Limb (tissue), 2 donors: Measurements from ENCODE around the gene DNAJA3.

Source experiments
- DNase-seq, 2 donors: peaks; one replicate each; pipeline ENCODE4 v3.0.0-alpha.2; 2016; ENCODE audit errors: extremely low spot score in 2 of 2

DNAJA3 gene

GRCh38 chr16:4425378-4426020 lies at the start of gene DNAJA3:
TSS of gene DNAJA3 (plus strand) at chr16:4425868. CDS start at chr16:4425882, 14 bp downstream.
- DNase-seq = peak; percentile 95 to 97

GRCh38 chr16:4376126-4376892 lies 49.4 kb upstream of the DNAJA3 start:
- peak in 1 of 2 donors; percentile 72 for DNase-seq

- peak in 1 of 2 donors; percentile 46 for DNase-seq
These were observed 48.6 kb upstream of the DNAJA3 start for GRCh38 chr16:4376893-4377572.

- no peak for DNase-seq
These were observed 48.0 kb upstream of the DNAJA3 start for GRCh38 chr16:4377573-4378154.

GRCh38 chr16:4378161-4378666 lies 47.5 kb upstream of the DNAJA3 start:
- DNase-seq = no peak

GRCh38 chr16:4378999-4379690 lies 46.5 kb upstream of the DNAJA3 start:
- DNase-seq = no peak

- DNase-seq = peak in 1 of 2 donors; percentile 68
These were observed 45.3 kb upstream of the DNAJA3 start for GRCh38 chr16:4380119-4381063.

GRCh38 chr16:4381072-4381934 lies 44.4 kb upstream of the DNAJA3 start:
- DNase-seq = no peak

DNA sequence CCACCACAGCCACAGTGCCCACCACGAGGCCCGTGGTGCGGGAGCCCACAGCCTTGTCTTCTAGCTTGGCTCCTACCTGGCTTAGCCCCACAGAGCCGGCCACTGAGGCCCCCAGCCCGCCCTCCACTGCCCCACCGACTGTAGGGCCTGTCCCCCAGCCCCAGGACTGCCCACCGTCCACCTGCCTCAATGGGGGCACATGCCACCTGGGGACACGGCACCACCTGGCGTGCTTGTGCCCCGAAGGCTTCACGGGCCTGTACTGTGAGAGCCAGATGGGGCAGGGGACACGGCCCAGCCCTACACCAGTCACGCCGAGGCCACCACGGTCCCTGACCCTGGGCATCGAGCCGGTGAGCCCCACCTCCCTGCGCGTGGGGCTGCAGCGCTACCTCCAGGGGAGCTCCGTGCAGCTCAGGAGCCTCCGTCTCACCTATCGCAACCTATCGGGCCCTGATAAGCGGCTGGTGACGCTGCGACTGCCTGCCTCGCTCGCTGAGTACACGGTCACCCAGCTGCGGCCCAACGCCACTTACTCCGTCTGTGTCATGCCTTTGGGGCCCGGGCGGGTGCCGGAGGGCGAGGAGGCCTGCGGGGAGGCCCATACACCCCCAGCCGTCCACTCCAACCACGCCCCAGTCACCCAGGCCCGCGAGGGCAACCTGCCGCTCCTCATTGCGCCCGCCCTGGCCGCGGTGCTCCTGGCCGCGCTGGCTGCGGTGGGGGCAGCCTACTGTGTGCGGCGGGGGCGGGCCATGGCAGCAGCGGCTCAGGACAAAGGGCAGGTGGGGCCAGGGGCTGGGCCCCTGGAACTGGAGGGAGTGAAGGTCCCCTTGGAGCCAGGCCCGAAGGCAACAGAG lies 43.5 kb upstream of the DNAJA3 start:
- DNase-seq = no peak

GRCh38 chr16:4382795-4383357 lies 42.8 kb upstream of the DNAJA3 start:
- DNase-seq = no peak

GRCh38 chr16:4383591-4384444 lies 41.9 kb upstream of the DNAJA3 start:
- DNase-seq = no peak

- DNase-seq = peak; percentile 55 to 81
These were observed 41.1 kb upstream of the DNAJA3 start for GRCh38 chr16:4384509-4384942.

GRCh38 chr16:4385066-4385788 lies 40.4 kb upstream of the DNAJA3 start:
- no peak for DNase-seq

- DNase-seq = no peak
These were observed 39.7 kb upstream of the DNAJA3 start for GRCh38 chr16:4385789-4386450.

- no peak for DNase-seq
These were observed 39.2 kb upstream of the DNAJA3 start for GRCh38 chr16:4386451-4386805.
